Activated CD8-positive, alpha-beta memory T cell treated with anti-CD3 and anti-CD28 coated beads for 48 hours (primary cell): ENCODE measurements around the gene NAV2.
"Not testable (repeated sequence)": the region's sequence is repeated elsewhere in the genome, so short reads cannot be mapped to it uniquely, and the experiment has no call there.

Source experiments
- DNase-seq, 3 experiments: peaks; one replicate each; pipeline ENCODE4 v3.0.0-alpha.2; 2020; ENCODE audit warnings: low read depth in 2 of 3, low spot score in 2 of 3

NAV2 gene

GRCh38 chr11:20127671-20128527 lies 415.3 kb downstream of the NAV2 start:
- DNase-seq: peak; percentile 24 to 53 (median 47)

DNA sequence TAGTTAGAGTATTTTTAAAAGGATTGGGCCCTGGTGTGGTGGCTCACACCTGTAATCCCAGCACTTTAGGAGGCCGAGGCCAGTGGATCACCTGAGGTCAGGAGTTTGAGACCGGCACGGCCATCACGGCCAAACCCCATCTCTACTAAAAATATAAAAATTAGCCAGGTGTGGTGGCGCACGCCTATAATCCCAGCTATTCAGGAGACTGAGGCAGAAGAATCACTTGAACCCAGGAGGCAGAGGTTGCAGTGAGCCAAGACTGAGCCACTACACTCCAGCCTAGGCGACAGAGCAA lies 415.8 kb downstream of the NAV2 start:
- DNase-seq: not testable (repeated sequence)

DNA sequence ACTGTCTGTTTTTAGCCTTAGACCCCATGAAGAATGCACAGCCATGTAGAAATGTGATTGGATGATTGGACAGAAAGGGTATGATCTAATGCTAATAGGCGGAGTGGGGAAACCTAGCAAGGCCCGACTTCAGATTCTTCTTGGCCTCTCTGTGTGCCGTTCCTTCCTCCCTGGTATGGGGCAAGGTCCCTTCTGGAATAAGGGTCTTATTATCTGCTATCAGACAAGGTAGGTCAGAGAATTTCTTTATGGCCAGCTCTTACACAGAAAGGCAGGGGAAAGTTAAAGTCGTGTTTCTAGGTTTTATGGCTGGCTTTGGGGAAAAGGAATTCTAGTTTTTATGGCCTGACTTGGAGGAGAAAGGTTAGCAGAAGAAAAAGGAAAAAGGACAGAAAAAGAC lies 417.0 kb downstream of the NAV2 start:
- DNase-seq: no peak

GRCh38 chr11:20131788-20132666 lies 419.4 kb downstream of the NAV2 start:
- peak in 2 of 3 experiments; percentile 30 to 32 for DNase-seq

DNA sequence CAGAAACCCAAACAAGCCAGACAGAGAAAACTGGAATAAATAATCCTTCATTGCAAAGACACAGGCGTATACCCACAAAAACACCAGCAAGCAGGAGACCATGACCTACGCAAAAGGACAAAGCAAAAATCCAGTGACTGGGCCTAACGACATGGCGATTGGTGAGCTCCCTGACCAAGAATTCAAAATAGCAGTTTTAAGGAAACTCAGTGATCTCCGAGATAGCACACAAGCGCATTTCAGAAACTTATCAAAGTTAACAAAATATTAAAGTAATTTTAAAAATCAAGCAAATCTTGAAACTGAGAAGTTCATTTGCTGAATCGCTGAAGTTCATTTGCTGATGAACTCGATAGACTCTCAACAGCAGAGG lies 420.0 kb downstream of the NAV2 start:
- DNase-seq: no peak

DNA sequence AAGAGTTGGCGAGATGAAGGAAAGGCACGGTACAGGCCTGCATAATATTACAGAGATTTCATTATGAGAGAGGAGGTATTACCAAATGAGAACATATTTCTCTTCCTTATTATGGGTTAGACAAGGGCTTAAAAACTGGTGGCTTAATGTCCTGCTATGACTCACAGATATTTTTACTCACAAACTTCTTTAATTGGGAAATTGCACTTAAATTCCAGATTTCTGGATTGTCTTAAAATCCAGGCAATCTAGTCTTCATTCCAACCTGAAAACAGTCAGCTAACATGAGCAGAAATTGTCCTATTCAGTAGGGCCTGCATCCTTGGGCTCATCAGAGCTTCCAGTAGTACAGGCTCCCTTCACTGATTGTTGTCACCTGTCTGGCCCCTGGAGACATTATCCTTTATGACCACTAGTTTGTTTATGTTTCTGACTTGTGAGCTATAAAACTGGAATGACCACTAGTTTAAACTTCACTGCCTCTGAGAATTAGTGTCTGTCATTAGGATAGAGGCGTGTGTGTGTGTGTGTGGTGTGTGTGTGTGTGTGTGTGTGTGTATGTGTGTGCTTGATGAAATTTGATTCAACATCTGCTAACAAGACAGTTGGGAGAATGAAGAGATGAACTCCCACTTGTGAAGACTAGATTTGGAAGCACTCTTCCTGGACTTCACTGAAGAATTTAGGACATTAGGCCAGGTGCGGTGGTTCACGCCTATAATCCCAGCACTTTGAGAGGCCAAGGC lies 422.5 kb downstream of the NAV2 start:
- DNase-seq: no peak

DNA sequence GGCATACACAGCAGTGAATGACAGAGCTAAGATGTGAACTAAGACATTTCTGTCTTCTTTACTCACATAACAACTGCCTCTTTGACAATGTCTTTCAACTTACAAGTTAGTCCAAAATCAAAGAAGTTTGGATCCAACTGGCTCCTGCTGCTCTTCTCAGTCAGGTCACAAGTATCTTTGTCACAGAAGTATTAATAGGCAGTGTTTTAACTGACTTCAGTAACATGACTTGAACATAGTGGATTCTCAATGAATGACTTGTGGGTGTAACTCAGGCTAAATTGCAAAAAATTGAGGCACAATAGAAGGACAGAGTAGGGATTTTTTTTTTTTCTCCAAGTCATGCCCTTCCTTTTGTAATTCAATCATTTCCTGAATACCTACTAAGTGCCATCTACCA lies 425.0 kb downstream of the NAV2 start:
- no peak for DNase-seq

GRCh38 chr11:20138707-20139106 lies 426.1 kb downstream of the NAV2 start:
- no peak for DNase-seq

DNA sequence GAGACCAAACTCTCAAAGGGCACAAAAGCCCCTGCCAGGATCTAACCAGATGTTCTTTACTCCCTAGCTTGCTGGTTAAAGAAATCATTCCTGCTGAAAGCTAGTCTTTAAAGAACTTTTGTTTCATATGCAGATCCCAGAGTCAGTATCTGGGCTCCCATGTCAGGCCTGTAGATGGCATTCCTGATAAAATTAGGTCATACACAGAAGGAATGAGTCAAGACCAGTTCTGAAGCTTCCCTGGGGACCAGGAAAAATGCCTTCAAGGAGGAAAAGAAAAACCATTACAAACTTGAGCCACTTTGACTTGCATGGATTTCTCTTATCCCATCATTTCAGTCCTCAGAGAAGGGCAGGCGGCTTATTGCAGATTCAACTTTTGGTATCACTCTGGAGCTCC lies 441.7 kb downstream of the NAV2 start:
- no peak for DNase-seq

GRCh38 chr11:20155683-20156279 lies 443.1 kb downstream of the NAV2 start:
- DNase-seq: no peak

- DNase-seq: no peak
These were observed 443.7 kb downstream of the NAV2 start for GRCh38 chr11:20156280-20156875.

DNA sequence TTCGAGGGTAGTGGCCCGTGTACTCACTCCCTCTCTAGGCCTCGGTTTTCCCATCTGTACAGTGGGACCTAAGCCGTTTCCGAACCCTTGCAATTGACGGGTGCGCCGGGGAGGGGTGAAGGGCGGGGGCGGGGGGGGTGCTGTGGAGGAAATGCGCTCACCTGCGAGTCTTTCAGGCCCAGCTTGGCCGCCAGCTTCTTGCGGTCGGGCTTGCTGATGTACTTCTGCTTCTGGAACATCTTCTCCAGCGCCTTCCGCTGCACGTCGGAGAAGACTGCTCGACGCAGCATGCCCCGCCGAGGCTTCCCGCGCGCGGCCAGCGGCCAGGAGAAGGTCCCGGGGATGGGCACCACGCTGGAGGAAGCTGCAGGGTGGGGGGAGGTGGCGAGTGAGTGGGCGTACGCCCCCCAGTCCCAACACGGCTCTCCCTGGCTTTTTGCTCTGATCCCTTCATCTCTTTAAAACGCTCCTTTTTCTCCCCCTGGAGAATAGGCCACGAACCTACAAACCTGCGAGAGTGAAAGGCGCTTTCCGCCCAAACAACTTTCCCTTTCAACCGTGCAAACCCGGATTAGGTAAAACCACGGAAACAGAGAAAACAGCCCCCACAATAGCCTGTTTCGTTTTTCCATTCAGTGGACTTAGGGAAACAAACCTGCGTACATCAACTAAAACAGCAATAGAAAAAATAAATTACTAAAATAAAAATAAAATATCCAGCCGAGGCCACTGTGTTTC lies 444.4 kb downstream of the NAV2 start:
- no peak for DNase-seq

DNA sequence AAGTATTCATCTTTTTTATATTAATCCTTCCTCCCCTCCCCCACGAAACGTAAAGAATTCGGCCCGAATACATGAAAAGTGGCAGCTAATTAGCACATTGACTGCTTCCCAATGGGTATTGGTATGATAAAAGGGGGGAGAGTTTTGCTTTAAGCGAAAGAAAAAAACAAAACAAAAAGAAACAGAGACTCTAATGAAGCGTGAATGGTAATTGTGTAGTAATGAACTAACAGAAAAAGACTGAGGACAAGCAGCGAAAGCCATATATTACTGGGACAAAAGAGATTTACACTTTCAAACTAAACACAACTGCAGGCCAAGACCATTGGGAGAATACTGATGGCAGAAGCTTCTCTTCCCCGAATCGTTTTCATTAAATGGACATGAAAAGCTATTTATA lies 445.1 kb downstream of the NAV2 start:
- DNase-seq: no peak

GRCh38 chr11:20158597-20159257 lies 446.1 kb downstream of the NAV2 start:
- no peak for DNase-seq

- no peak for DNase-seq
These were observed 447.1 kb downstream of the NAV2 start for GRCh38 chr11:20159466-20160381.

DNA sequence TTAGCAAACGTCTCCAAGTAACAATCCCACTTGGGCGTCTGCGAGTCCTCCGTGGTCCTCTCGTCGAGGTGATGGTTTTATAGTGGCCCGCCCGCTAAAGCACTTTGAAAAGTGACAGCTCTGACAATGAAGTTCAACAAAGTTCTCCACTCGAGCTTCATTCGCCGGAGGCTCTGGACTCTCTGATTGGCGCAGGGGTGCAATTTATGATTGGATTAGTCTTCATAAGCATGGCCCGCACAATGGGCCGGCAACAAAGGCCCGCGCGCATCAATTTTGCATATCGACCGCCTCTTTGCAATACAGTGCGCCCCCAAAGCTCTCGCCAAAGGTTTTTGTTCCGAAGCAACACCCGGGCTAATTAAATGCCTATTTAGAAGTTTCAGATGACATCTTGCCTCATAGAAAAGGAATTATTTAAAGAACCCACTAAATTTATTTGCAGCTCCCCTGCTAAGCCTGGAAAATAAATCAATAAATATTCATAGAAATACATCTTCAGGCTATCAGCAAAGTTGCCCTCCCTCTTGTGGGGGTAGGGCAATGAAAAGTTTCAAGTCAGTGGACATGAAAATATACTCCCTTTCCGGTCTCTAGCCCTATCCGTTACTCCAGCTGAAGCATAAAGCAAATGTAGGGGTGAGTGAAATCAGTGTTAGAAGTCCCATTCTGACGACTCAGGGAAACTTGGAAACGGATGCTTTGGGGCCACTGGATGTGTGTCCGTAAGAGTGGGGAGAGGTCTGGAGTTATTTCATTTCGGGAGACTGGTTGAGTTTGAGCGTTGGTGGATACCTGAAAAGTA lies 448.0 kb downstream of the NAV2 start, which contains the start of gene DBX1:
Gene DBX1 (minus strand): TSS at position 51 of the 805 bp plus-strand sequence. CDS start 151 bp downstream, outside the sequence.
- DNase-seq: no peak

- DNase-seq: no peak
These were observed 448.7 kb downstream of the NAV2 start for GRCh38 chr11:20161230-20161918.
